ENCODE results near the gene VENTX. TPM values are rescaled to one million over a fixed set of nuclear protein-coding genes. Genes with fewer than 3 reads are reported as not detected.

Gene VENTX
- total and polyA plus RNA-seq, 2 of the 4 experiments (the other 2 are of a cell fraction): not detected

- POLR2A ChIA-PET (ENCODE audit: unreplicated experiment): no interaction called here
- Histone ChIP-seq H4K8ac (ENCODE audit: low read depth in 2 of 2, low read length in 2 of 2) (no peak overlapping the region), H3K14ac (replicated peaks; ENCODE audit: low read depth, low read length) (no peak overlapping the region), H2BK5ac (ENCODE audit: low read depth, low read length, poor library complexity, severe bottlenecking) (no peak overlapping the region), H2AFZ (replicated peaks; ENCODE audit: low read length, poor library complexity) (peak overlapping the region; percentile 0), H3K79me1 (ENCODE audit: low read depth in 1 of 2, low read length in 2 of 2) (no peaks in the 10 kb centered on the region), H2BK15ac (ENCODE audit: low read depth, low read length) (no peak overlapping the region), H2BK120ac (ENCODE audit: low read depth, low read length) (no peak overlapping the region), H3K9me3 (ENCODE audit: control insufficient read depth, insufficient read depth, low read length) (0 out of 2 replicates have a peak, but pooled peaks cover 2% of the 10 kb centered on the region), H3K27ac (ENCODE audit: insufficient read depth, low read length) (no peak overlapping the region), H3K36me3 (ENCODE audit: control insufficient read depth, insufficient read depth, low read length) (no peaks in the 10 kb centered on the region), H3K4me2 (ENCODE audit: low read depth, low read length) (no peak overlapping the region), H3K9me1 (ENCODE audit: insufficient read depth, low read length) (no peaks in the 10 kb centered on the region), H2BK20ac (ENCODE audit: low read depth, low read length) (no peak overlapping the region), H4K91ac (ENCODE audit: insufficient read depth, low read depth, low read length) (no peak overlapping the region), H3K4me3 (ENCODE audit: insufficient read depth, low read depth, low read length) (no peak overlapping the region), H3K4me1 (ENCODE audit: control insufficient read depth, insufficient read depth, low read length) (no peaks in the 10 kb centered on the region), H2AK5ac (ENCODE audit: low read depth, low read length) (no peak overlapping the region), H3K23ac (ENCODE audit: low read depth, low read length) (no peak overlapping the region), H3K4ac (ENCODE audit: low read depth, low read length) (no peak overlapping the region), H3K9ac (ENCODE audit: low read depth, low read length) (no peak overlapping the region), H4K5ac (ENCODE audit: low read depth, low read length) (no peak overlapping the region), H2AK9ac (replicated peaks; ENCODE audit: low read depth, low read length, poor library complexity) (no peak overlapping the region), H4K20me1 (ENCODE audit: insufficient read depth, low read length) (no peaks in the 10 kb centered on the region), H3K18ac (ENCODE audit: low read depth, low read length) (no peak overlapping the region), H3K27me3 (ENCODE audit: control insufficient read depth, insufficient read depth, low read length) (peaks cover 56% of the 10 kb centered on the region), H3K56ac (ENCODE audit: extremely low read depth, insufficient read depth, low read length) (no peak overlapping the region; the same call in 1 of the 2 replicates)
- TF ChIP-seq ELK1 (IDR thresholded peaks at IDR 0.05; ENCODE audit: borderline replicate concordance, low read depth, low read length): no peak
- TF ChIP-seq CHD1 (IDR thresholded peaks at IDR 0.05; ENCODE audit: low read depth, low read length): no peak
- TF ChIP-seq USF2 (IDR thresholded peaks at IDR 0.05; ENCODE audit: low read depth, low read length): no peak
- no peak for TF ChIP-seq MAFK (IDR thresholded peaks at IDR 0.05; ENCODE audit: low read depth, low read length)
- no peak for TF ChIP-seq FOS (IDR thresholded peaks at IDR 0.05; ENCODE audit: low read depth, low read length)
- no peak for TF ChIP-seq MAZ (IDR thresholded peaks at IDR 0.05; ENCODE audit: borderline replicate concordance, low read depth, low read length)
- no peak for TF ChIP-seq RCOR1 (IDR thresholded peaks at IDR 0.05; ENCODE audit: insufficient replicate concordance, low read length)
- TF ChIP-seq MXI1 (IDR thresholded peaks at IDR 0.05; ENCODE audit: borderline replicate concordance, low read depth, low read length): no peak
- TF ChIP-seq RAD21 (IDR thresholded peaks at IDR 0.05; ENCODE audit: low read length): no peak
- TF ChIP-seq SMC3 (IDR thresholded peaks at IDR 0.05; ENCODE audit: low read depth, low read length): no peak
- intact Hi-C loops (cut with micrococcal nuclease): no loop called here
- ATAC-seq (ENCODE audit: low read depth) (no peak), DNase-seq (no peak)
- WGBS, 2 experiments (ENCODE audit: extremely low coverage in 2 of 2, insufficient read length in 1 of 2): 2% methylated on average over 15 of the region's 58 CpGs; no CpG with 5 or more reads in 1 of the 2 experiments
- dilution Hi-C loops (cut with HindIII; ENCODE audit: low sequenced_read_pairs, unreplicated experiment): no loop called here
- CTCF ChIA-PET: interaction anchor here (0.6 kb wide), 1 partner anchor 568 kb away, joined by 5 read pairs; no protein-coding TSS in a partner anchor
- no TSS peak for BruUV-seq (replicated peaks)
- in situ Hi-C loops (cut with MboI; ENCODE audit: low sequenced_read_pairs): no loop called here
Observed at GRCh38 chr10:133229265-133230043, 8.2 kb upstream of the VENTX start.
